HG02970 (cell line): Measurements from ENCODE around the gene IFTAP.
"Not testable (repeated sequence)": the region's sequence is repeated elsewhere in the genome, so short reads cannot be mapped to it uniquely, and the experiment has no call there.

Experiments
- ATAC-seq: cut with Tn5 transposase; IDR thresholded peaks from one replicate; pipeline ENCODE4 v1.9.1; 2021; ENCODE audit warnings: mild to moderate bottlenecking, moderate library complexity, moderate number of reproducible peaks; ENCODE audit not compliant: unreplicated experiment, low FRiP score

The IFTAP gene

DNA sequence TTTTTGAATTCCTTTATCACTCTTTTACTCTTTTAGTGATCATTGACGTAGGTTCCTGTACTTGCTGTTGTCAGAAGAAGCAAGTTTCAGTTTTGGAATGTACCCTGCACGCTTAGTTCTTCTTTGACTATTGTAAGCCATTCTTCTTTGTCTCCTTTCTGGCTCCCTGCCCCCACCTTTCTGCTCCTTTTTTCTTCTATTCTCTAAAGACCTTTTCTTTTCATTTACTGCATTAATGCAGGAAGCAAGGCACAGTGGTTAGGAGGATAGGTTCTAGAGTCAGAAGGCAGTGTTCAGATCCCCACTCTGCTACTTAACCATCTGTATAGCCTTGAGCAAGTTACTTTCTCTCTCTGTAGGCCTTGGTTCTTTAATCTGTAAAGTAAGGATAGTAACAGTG lies 37.5 kb downstream of the IFTAP start:
- no peak for ATAC-seq

DNA sequence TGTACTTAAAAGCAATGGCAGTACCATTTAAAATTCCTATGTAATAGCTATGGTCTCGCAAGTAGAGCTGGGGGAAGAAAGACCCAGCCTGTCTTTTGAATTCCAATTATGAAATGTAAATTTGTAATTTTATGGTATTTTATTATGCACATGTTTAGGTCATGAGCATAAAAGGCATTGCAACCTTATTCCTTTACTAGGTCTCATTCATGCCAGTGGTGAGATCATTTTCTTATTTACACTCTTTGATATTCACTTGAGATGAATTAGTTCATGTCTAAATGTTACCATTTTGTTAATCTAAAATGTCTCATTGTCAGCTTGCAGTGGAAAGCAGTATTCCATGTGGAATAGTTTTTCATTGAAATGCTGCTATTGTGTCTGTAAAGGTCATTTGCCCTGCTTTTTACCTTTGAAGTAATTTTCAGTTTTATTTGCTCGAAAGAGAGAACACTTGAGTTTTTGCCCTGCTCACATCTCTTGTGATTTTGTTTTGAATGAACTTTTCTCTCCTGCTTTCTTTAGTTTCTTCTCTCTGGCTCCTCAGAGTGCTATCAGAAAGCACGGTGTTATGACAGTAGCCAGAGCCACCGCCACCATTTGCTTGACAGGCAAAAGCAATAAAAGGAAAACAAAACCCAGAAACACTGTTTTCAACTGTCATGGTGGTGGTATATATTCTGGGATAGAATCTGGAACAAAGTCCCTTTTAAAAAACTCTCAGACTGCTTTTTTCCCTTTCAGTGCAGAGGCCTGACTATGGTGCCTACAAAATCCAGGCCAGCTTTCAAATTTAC lies 41.0 kb downstream of the IFTAP start:
- no peak for ATAC-seq

DNA sequence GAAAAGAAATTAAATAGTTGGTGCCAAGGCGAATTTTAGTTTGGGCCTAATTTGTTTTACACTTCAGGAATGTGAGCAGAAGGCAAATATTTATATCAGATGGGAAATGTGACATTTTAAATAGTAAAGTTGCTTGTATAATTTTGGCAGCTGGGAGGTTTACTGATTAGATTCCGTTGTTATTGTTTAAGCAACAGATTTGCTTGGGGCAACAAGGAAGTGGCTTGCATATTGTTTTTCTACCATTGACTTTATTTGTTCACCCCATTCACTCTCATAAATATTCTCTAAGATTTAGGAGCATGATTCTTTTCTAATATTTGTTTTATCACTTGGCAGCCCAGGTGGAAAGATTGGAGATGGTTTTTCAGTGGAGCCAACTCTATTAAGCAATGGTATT lies 44.3 kb downstream of the IFTAP start:
- no peak for ATAC-seq

DNA sequence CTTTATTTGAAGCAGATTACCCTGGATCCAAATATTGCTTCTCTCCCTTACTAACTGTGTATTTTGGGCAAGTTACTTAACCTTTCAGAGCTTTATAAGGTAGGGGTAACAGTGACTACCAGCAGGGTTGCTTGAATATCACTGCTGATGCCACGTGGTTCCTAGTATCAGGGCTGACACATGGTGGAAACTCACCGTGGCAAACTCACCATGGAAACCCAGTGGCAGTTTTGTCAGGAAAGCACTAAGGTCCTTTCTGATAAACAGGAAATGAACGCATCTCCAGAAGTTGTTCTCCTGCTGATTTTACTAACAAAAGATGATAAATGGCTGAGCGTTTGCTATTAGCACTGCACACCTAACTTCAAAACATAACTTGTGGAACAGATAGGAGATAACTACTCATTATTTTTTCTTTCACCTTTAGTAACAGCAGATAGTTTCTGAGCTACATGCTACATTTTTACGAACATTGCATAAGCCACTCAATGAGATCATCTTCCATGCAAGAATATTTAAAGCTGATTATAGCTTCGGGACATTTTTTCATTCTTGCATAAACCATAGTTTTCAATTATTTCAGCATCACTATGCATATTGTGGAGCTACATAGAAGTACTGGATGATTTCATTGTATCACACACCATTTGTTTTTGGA lies 63.4 kb downstream of the IFTAP start:
- ATAC-seq, result no peak

DNA sequence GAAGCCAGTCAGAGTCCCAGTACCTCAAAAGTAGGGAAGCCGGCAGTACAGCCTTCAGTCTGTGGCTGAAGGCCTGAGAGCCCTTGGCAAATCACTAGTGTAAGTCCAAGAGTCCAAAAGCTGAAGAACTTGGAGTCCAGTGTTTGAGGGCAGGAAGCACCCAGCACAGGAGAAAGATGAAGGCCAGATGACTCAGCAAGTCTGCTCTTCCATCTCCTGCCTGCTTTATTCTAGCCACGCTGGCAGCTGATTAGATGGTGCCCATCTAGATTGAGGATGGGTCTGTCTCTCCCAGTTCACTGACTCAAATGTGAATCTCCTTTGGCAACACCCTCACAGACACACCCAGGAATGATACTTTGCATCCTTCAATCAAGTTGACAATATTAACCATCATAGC lies 67.1 kb downstream of the IFTAP start:
- ATAC-seq, result not testable (repeated sequence)

DNA sequence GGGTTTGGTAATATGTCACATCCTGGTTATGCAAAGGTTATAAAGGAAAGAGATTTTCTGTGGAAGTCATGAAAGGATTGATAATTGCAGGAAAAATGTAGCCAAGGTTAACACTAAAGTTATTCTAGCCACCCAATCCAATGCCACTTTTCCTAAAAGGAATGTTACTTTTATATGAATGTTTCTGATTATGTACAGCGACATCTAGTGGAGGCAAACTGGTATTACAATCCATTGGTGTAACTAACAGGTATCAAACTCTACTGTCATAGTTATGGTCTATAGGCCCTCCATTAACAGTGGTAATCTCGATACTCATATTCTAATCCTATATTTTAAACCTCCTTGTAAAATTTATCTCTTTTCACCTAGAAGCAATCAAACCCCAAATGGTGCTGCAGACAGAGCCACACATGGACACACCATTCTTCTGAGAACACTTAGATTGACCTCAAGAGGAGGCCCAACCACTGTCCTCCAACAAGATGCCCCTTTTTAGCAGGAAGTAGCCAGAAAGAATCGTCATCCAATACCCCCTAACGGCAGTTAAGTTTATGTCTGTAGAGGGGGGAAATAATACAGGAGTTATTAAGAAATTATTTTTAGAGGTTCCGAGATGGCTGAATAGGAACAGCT lies 78.6 kb downstream of the IFTAP start:
- no peak for ATAC-seq

DNA sequence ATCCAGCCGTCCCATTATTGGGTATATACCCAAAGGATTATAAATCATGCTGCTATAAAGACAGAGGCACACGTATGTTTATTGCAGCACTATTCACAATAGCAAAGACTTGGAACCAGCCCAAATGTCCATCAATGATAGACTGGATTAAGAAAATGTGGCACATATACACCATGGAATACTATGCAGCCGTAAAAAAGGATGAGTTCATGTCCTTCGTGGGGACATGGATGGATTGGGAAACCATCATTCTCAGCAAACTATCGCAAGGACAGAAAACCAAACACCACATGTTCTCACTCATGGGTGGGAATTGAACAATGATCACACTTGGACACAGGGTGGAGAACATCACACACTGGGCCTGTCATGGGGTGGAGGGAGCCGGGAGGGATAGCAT lies 85.2 kb downstream of the IFTAP start:
- not testable (repeated sequence) for ATAC-seq

DNA sequence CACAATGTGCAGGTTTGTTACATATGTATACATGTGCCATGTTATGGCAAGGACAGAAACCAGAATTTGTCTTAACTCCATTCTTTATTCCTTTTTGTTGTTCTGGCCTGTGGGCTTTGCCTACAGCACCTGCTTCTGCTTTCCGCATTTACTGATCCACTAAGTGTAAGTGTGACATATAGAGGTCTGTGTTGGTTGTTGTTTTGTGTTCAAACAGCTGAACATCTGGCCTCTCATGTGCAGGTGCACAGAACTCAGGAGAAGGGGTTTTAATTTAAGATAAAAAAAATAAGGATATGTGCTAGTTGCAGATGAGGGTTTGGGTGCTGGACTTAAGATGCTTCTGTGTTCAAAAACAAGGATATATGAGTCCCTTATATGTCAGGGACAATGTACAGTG lies 89.5 kb downstream of the IFTAP start:
- ATAC-seq, result no peak

DNA sequence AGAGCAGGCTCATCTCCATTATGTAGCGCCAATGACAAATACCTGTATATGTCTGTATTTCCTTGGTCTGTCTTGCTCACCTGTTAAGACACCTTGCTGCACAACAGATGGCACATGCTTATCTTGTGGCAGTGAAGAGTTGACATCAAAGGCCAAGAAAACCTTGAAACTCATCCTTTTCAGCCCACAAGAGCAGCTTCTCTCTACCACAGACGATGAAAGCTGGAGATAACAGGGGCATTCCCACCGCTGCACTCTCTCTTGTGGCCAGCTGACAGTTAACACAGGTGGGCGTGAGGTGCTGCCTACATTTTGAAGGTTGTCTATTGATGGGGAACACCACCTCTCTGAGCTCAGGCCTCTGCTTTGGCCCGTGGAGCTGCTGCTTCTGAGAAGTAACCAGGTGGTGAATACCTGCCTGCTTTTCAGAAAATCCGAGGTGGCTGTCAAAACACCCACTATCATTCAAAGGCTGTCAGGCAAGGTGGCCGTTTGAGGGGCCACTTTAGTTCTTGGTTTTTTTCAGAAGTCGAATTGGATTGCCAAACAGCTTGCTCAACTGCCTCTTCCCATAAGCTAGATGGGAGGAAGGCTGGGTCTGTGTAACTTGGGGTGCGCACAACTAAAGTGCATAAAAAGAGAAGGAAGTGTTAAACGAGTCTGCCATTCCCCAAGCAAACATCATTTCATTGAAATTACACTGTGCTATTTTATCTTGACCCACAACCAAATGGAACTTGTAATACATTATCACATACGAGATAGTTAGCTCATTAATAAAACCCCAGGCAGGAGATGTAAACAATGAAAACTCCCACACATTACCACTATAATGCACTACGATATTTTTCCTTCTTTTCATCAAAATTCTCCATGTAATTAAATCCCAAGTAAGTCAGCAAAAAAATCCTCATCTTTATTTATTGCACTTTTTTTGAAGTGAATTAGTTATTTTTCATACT lies 90.8 kb downstream of the IFTAP start:
- no peak for ATAC-seq

DNA sequence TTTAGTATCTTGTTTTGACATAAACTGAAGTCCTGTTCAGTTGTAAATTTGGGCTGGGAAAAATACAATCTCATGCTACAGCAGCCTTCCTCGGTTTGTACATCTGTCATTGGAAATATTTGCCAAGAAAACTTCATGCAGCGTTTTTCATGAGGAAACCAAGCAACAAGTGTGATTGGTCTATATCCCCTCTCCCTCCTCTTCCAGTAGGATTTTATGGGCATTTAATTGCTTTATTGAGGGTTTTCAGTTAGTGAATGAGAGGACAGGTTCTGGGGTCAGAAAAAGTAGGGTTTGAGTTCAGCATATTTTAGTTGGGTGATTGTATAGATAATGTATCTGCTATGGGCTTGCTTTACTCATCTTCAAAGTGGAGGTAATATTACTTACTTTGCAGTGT lies 93.8 kb downstream of the IFTAP start:
- ATAC-seq, result no peak

DNA sequence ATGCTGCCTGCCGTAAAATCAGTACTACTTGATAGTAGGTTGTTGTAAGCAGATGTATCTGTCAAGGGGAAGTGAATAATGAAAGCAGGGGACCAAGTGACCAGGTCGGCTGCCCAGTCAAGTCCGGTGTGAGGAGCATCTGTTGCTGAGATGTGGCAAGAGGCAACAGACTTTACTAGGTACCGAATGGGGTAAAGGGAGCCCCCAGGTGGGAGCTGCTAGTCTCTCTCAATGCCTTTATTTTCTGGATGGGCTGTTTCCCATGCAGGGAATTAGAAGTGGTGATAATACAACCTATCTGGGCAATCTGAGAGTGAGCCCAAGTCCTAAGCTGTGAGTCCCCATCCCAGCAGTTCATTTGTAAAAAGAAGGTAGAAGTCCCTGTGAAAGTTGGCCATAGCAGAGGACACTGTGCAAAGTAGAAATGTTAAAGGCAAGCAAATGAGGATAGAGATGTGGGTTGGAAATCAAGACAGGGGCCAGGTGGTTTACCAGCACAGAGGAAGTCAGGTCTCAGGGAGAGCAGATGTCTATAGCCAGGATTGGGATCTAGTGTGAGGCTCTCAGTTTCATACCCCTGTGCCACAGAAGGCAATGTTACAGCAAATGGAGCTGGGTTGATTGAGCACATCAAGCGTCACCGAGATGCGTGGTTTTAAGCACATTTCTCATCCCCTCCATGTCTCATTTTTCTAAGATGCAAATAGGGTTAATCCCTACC lies 94.4 kb downstream of the IFTAP start:
- ATAC-seq, result no peak

DNA sequence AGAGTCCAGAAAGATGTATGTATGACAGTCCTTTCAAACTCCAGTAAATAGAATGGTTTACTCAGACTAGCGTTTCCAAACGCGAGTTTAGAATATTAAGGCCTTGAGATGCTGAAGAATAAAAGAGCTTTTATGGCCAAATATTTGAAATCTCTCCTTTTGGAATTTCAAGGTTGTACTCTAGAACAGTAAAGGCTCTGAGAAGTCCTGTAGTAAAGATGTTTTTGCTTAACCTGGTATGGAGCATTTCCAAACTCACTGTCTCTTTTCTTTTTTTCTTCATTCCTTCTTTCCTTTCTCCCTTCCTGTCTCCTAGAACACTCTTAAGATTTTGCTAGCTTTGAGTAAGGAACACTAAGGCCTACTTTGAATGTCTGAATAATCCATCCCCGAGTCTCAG lies 95.1 kb downstream of the IFTAP start:
- no peak for ATAC-seq

DNA sequence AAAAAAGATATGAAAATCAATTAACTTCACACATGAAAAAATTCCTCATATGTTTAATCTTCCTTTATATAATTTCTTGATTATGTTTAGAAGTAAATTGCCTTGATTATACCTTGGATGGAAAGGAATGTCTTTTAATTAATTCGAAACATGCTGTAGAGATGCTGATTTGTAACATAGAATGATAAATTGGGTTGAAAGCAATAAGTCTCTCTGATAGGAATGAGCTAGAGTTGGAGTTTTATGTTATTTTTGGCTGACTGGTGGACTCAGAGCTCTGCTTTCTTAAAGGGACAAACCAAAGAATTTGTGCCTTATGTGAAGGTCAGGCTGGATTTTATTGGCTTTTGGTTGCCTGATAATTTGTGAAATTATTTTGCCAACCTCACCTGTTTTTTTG lies 98.4 kb downstream of the IFTAP start:
- ATAC-seq, result no peak

DNA sequence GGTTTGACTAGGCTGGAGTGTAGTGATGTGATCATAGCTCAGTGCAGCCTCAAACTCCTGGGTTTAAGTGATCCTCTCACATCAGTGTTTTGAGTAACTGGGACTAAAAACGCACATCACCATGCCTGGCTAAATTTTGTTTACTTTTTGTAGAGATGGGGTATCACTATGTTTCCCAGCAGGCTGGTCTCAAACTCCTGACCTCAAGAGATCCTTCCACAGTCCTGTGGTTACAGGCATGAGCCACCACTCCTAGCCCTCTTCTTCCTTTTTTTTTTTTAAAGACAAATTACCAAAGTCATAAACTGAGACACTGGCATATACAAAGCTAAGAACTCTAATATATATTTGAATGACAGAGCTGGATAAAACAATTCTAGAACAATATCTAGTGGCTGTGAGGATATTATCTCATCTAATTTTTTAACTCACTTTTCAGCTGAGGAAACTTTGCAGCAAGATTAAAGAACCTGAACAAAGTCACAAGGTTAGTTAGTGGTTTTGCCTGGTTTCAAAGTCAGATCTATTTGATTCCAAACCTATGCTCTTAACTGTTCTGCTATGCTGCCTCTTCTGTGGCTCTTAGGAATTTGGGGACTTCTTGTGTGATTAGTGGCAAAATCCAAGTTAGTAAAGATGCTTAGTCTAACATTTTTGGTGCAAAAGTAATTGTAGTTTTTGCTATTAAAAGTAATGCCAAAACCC lies 99.0 kb downstream of the IFTAP start:
- no peak for ATAC-seq

DNA sequence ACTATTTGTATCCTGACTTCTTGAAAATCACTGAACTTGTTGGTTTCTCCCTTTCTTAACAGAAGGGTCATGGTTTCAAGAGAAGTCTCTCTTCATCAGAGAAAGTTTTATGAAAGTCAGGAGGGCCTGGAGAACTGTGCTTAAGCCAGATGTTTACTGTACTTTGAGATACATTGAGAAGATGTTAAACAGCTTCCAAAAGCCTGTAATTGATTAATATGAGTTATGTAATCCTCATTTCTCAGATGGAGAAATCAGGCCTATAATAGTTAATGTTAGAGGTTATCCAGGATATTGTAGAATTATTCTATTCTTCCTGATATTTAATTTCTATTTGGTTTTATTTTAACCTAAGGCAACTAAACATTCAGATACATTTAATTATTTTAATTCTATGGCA lies 100.8 kb downstream of the IFTAP start:
- no peak for ATAC-seq

DNA sequence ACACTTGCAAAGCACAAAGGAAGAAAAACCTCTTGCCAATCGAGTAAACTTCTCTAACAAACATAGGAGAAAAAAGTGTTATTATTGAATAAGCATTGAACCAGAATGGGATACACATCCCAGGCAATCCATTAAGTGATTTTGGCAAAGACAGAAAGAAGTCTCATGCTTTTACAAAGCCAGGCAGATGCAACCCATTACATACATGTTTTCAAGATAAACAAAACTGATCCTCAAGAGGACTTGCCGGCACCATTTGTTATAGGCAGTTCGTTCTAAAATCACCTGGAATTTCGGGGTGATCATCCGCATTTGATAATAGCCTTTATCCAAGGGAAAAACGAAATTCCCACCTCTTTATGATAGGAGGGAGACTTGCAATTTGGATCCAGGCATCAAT lies 101.3 kb downstream of the IFTAP start:
- no peak for ATAC-seq

DNA sequence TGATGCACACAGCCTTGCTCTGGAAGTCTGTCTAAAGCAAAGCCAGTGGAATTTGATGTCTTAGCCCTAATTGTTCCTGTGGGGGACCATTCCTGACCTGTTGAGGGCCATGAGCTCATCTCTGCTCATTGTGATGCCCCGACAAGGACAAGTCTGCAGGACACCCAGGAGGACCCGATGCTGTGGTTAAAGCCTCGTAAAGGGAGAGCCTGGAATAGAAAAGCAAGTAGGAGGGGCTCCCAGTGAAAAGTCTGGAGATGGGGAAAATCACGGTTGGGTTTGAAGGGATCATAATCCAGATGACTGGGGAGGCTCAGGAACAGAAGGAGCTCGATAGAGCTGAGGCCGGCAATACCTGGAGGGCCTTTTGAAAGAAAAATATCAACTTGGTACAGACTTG lies 102.2 kb downstream of the IFTAP start:
- no peak for ATAC-seq

DNA sequence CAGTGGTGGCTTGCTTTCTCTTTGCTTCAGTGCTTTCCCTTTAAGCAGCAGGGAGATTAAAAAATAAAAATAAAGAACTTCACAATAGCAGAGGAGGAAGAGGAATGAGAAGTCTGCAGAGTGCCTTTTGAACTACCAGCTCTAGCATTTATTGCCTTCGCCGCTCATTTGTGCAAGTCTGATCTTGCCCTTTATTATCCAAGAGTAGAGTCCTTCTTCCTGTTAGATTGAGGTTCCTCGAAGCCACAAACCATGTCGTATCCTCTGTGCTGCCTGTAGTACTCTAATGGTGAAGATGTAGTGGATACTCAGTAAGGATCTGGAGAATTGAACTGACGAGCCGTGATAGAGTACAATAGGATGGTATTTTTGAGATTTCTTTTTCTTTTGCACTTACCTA lies 105.0 kb downstream of the IFTAP start:
- ATAC-seq, result no peak

DNA sequence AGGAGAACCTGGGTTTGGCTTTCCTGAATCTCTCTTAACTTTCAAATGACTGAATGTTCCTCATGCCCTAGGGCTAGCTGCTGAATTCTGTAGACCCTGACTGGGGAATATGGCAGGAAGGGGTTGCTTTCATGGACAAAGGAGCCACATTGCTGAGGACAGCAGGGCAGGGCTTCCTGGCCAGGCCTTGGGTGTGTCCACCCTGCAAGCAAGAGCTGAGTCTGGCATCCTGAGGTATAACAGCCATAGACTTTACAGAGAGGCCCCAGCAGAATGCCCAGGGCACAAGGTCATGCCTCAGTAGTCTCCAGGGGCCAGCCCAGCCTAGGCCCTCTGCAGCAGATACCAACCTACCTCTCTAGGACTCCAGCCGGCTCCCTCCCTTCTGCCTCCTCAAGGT lies 105.9 kb downstream of the IFTAP start:
- ATAC-seq, result no peak
